ENCODE measurements around the gene HDLBP.
"Not testable (repeated sequence)": the region's sequence is repeated elsewhere in the genome, so short reads cannot be mapped to it uniquely, and the experiment has no call there.

The HDLBP gene

GRCh38 chr2:241279413-241279812 lies 36.1 kb downstream of the HDLBP start:
- Histone ChIP-seq H3K4me1 (ENCODE audit: control insufficient read depth in 1 of 2, insufficient read depth in 2 of 2, low read length in 2 of 2) (peaks cover 4 to 7% of the 10 kb centered on the region in 2 donors), H3K9ac (ENCODE audit: low read depth in 1 of 2, low read length in 2 of 2) (no peak overlapping the region), H3K4me3 (ENCODE audit: low read depth in 1 of 2, low read length in 2 of 2) (no peak overlapping the region), H3K27me3 (ENCODE audit: control insufficient read depth in 1 of 2, insufficient read depth in 2 of 2, low read length in 2 of 2) (no peaks in the 10 kb centered on the region), H3K27ac (ENCODE audit: low read depth, low read length) (no peak overlapping the region), H3K36me3 (ENCODE audit: control insufficient read depth in 1 of 2, insufficient read depth in 2 of 2, low read length in 2 of 2) (peaks cover 0 to 6% of the 10 kb centered on the region in 2 donors), H3K9me3 (ENCODE audit: control insufficient read depth in 1 of 2, low read length in 2 of 2) (no peaks in the 10 kb centered on the region)

GRCh38 chr2:241278306-241278705 lies 37.2 kb downstream of the HDLBP start:
- H3K4me1 ChIP-seq (ENCODE audit: control insufficient read depth in 1 of 2, insufficient read depth in 2 of 2, low read length in 2 of 2) = peaks cover 4 to 11% of the 10 kb centered on the region in 2 donors
- not testable (repeated sequence) for H3K9me3 ChIP-seq (ENCODE audit: control insufficient read depth in 1 of 2, low read length in 2 of 2); H3K36me3 ChIP-seq (ENCODE audit: control insufficient read depth in 1 of 2, insufficient read depth in 2 of 2, low read length in 2 of 2); H3K4me3 ChIP-seq (ENCODE audit: low read depth in 1 of 2, low read length in 2 of 2); H3K27ac ChIP-seq (ENCODE audit: low read depth, low read length); H3K9ac ChIP-seq (ENCODE audit: low read depth in 1 of 2, low read length in 2 of 2); H3K27me3 ChIP-seq (ENCODE audit: control insufficient read depth in 1 of 2, insufficient read depth in 2 of 2, low read length in 2 of 2)

- peaks cover 0 to 6% of the 10 kb centered on the region in 2 donors for H3K36me3 ChIP-seq (ENCODE audit: control insufficient read depth in 1 of 2, insufficient read depth in 2 of 2, low read length in 2 of 2)
- H3K9me3 ChIP-seq (ENCODE audit: control insufficient read depth in 1 of 2, low read length in 2 of 2) = no peaks in the 10 kb centered on the region
- H3K4me1 ChIP-seq (ENCODE audit: control insufficient read depth in 1 of 2, insufficient read depth in 2 of 2, low read length in 2 of 2) = peaks cover 12 to 22% of the 10 kb centered on the region in 2 donors
- H3K9ac ChIP-seq (ENCODE audit: low read depth in 1 of 2, low read length in 2 of 2) = no peak overlapping the region
- H3K4me3 ChIP-seq (ENCODE audit: low read depth in 1 of 2, low read length in 2 of 2) = no peak overlapping the region
- no peaks in the 10 kb centered on the region for H3K27me3 ChIP-seq (ENCODE audit: control insufficient read depth in 1 of 2, insufficient read depth in 2 of 2, low read length in 2 of 2)
- no peak overlapping the region for H3K27ac ChIP-seq (ENCODE audit: low read depth, low read length)
Observed at GRCh38 chr2:241275910-241276309, 39.6 kb downstream of the HDLBP start.

DNA sequence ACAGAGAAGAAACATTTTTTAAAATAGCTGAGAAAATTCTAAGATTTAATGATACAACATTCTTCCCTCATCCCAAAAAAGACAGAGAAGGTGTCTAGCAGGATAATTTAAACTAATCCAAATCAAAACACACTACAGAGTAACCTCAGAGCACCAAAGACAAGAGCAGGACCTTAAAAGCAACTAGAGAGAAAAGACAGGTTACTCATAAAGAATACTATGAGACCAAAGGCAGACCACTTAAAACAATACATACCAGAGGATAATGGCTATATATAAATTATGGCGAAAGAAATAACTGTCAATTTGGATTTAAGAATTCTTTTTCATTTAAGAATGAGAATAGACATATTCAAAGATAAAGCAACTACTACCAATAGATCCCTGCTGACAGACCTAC lies 40.0 kb downstream of the HDLBP start:
- Histone ChIP-seq H3K27ac (ENCODE audit: low read depth, low read length) (no peak overlapping the region), H3K36me3 (ENCODE audit: control insufficient read depth in 1 of 2, insufficient read depth in 2 of 2, low read length in 2 of 2) (peaks cover 0 to 6% of the 10 kb centered on the region in 2 donors), H3K27me3 (ENCODE audit: control insufficient read depth in 1 of 2, insufficient read depth in 2 of 2, low read length in 2 of 2) (no peaks in the 10 kb centered on the region), H3K4me1 (ENCODE audit: control insufficient read depth in 1 of 2, insufficient read depth in 2 of 2, low read length in 2 of 2) (peaks cover 16 to 26% of the 10 kb centered on the region in 2 donors), H3K9me3 (ENCODE audit: control insufficient read depth in 1 of 2, low read length in 2 of 2) (no peaks in the 10 kb centered on the region), H3K9ac (ENCODE audit: low read depth in 1 of 2, low read length in 2 of 2) (no peak overlapping the region), H3K4me3 (ENCODE audit: low read depth in 1 of 2, low read length in 2 of 2) (no peak overlapping the region)

DNA sequence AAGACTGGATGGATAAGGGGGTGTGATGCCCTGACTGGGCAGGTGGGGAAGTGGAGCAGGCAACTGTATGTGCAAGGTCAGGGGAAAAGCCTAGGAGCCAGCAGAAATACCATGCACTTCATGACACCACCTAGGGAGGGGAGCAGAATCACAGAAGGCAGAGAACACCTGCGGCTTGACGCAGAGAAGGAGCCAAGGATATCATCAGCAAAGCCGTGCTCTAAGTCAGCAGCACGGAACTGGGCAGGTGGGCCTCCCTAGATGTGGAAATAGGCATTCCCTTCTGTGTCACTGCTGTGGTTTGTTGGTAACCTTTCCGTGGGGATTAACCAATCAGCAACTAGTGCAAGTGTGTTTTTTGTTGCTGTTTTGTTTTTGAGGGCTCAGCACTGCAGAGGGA lies 41.3 kb downstream of the HDLBP start:
- H3K36me3 ChIP-seq (ENCODE audit: control insufficient read depth in 1 of 2, insufficient read depth in 2 of 2, low read length in 2 of 2) = peaks cover 0 to 4% of the 10 kb centered on the region in 2 donors
- H3K27me3 ChIP-seq (ENCODE audit: control insufficient read depth in 1 of 2, insufficient read depth in 2 of 2, low read length in 2 of 2) = no peaks in the 10 kb centered on the region
- peaks cover 25 to 28% of the 10 kb centered on the region in 2 donors for H3K4me1 ChIP-seq (ENCODE audit: control insufficient read depth in 1 of 2, insufficient read depth in 2 of 2, low read length in 2 of 2)
- H3K9me3 ChIP-seq (ENCODE audit: control insufficient read depth in 1 of 2, low read length in 2 of 2) = no peaks in the 10 kb centered on the region
- no peak overlapping the region for H3K4me3 ChIP-seq (ENCODE audit: low read depth in 1 of 2, low read length in 2 of 2)
- H3K27ac ChIP-seq (ENCODE audit: low read depth, low read length) = no peak overlapping the region
- H3K9ac ChIP-seq (ENCODE audit: low read depth in 1 of 2, low read length in 2 of 2) = no peak overlapping the region

GRCh38 chr2:241273210-241274020 lies 42.1 kb downstream of the HDLBP start:
- Histone ChIP-seq H3K27me3 (ENCODE audit: control insufficient read depth in 1 of 2, insufficient read depth in 2 of 2, low read length in 2 of 2) (no peaks in the 10 kb centered on the region), H3K9ac (ENCODE audit: low read depth in 1 of 2, low read length in 2 of 2) (peak overlapping the region; percentile 56 to 66), H3K9me3 (ENCODE audit: control insufficient read depth in 1 of 2, low read length in 2 of 2) (no peaks in the 10 kb centered on the region), H3K4me3 (ENCODE audit: low read depth in 1 of 2, low read length in 2 of 2) (peak overlapping the region; percentile 73 to 80), H3K27ac (ENCODE audit: low read depth, low read length) (no peak overlapping the region), H3K36me3 (ENCODE audit: control insufficient read depth in 1 of 2, insufficient read depth in 2 of 2, low read length in 2 of 2) (peaks cover 5 to 12% of the 10 kb centered on the region in 2 donors), H3K4me1 (ENCODE audit: control insufficient read depth in 1 of 2, insufficient read depth in 2 of 2, low read length in 2 of 2) (peaks cover 25 to 28% of the 10 kb centered on the region in 2 donors)

GRCh38 chr2:241272303-241273209 lies 42.9 kb downstream of the HDLBP start:
- peaks cover 5 to 20% of the 10 kb centered on the region in 2 donors for H3K36me3 ChIP-seq (ENCODE audit: control insufficient read depth in 1 of 2, insufficient read depth in 2 of 2, low read length in 2 of 2)
- H3K9ac ChIP-seq (ENCODE audit: low read depth in 1 of 2, low read length in 2 of 2) = peak overlapping the region; percentile 63 to 66
- H3K27ac ChIP-seq (ENCODE audit: low read depth, low read length) = peak overlapping the region; percentile 73
- H3K9me3 ChIP-seq (ENCODE audit: control insufficient read depth in 1 of 2, low read length in 2 of 2) = no peaks in the 10 kb centered on the region
- H3K4me1 ChIP-seq (ENCODE audit: control insufficient read depth in 1 of 2, insufficient read depth in 2 of 2, low read length in 2 of 2) = peaks cover 25 to 28% of the 10 kb centered on the region in 2 donors
- H3K27me3 ChIP-seq (ENCODE audit: control insufficient read depth in 1 of 2, insufficient read depth in 2 of 2, low read length in 2 of 2) = no peaks in the 10 kb centered on the region
- peak overlapping the region; percentile 83 to 87 for H3K4me3 ChIP-seq (ENCODE audit: low read depth in 1 of 2, low read length in 2 of 2)

DNA sequence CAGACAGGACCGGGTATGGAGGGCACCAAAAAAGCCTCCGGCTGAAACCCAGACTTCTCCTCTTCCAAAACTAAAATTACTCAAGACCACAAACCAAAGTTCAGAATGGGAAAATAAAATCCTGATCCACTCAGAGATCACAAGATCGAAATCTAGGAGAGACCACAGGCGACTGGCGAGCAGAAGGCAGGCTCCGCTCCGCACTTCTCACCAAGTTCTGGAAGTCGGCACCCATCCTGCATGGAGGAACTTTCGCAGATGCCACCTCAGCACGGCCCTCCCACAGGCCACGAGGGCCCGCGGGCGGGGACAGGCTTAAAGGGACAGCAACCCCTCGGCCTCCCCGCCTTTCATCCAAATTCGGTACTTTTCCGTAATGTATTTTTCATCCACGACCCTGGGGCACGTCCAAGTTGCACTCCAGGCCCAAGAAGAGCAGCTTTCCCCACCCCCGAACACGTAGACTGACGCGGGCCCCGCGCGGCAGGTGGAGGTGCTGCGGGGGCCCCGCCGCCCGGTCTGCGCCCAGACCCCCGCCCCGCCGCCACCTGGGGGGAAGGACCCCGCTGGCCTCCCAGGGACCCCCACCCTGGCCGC lies 43.7 kb downstream of the HDLBP start:
- H3K36me3 ChIP-seq (ENCODE audit: control insufficient read depth in 1 of 2, insufficient read depth in 2 of 2, low read length in 2 of 2) = peaks cover 5 to 26% of the 10 kb centered on the region in 2 donors
- no peaks in the 10 kb centered on the region for H3K9me3 ChIP-seq (ENCODE audit: control insufficient read depth in 1 of 2, low read length in 2 of 2)
- no peaks in the 10 kb centered on the region for H3K27me3 ChIP-seq (ENCODE audit: control insufficient read depth in 1 of 2, insufficient read depth in 2 of 2, low read length in 2 of 2)
- H3K4me1 ChIP-seq (ENCODE audit: control insufficient read depth in 1 of 2, insufficient read depth in 2 of 2, low read length in 2 of 2) = peaks cover 25 to 28% of the 10 kb centered on the region in 2 donors
- H3K9ac ChIP-seq (ENCODE audit: low read depth in 1 of 2, low read length in 2 of 2) = peak overlapping the region; percentile 61 to 63
- H3K27ac ChIP-seq (ENCODE audit: low read depth, low read length) = peak overlapping the region; percentile 73
- peak overlapping the region; percentile 83 to 87 for H3K4me3 ChIP-seq (ENCODE audit: low read depth in 1 of 2, low read length in 2 of 2)

DNA sequence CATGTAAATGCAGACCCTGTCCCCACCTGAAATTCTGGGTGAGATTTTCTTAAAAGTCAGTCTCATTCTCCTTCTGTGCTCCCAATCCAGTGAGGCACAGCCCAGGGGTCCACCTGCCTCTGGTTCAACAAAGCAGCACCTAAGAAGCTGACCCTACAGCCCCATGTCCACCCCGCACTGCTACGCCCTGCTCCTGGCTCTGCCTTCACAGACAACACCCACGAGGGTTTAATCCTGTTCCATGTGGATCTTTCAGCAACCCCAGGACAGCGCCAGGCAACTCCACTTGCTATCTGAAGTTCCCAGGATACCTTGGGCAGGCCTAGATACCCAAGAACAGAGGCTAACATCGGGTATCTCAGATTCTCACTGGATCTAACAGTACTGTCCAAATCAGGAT lies 44.9 kb downstream of the HDLBP start:
- Histone ChIP-seq H3K4me1 (ENCODE audit: control insufficient read depth in 1 of 2, insufficient read depth in 2 of 2, low read length in 2 of 2) (peaks cover 25 to 28% of the 10 kb centered on the region in 2 donors), H3K36me3 (ENCODE audit: control insufficient read depth in 1 of 2, insufficient read depth in 2 of 2, low read length in 2 of 2) (peaks cover 14 to 38% of the 10 kb centered on the region in 2 donors)

More for the DNA sequence above, 44.9 kb downstream of the HDLBP start:
- no peaks in the 10 kb centered on the region for H3K27me3 ChIP-seq (ENCODE audit: control insufficient read depth in 1 of 2, insufficient read depth in 2 of 2, low read length in 2 of 2)
- no peaks in the 10 kb centered on the region for H3K9me3 ChIP-seq (ENCODE audit: control insufficient read depth in 1 of 2, low read length in 2 of 2)
- H3K4me3 ChIP-seq (ENCODE audit: low read depth in 1 of 2, low read length in 2 of 2) = peak overlapping the region; percentile 83 to 87
- no peak overlapping the region for H3K27ac ChIP-seq (ENCODE audit: low read depth, low read length)
- H3K9ac ChIP-seq (ENCODE audit: low read depth in 1 of 2, low read length in 2 of 2) = peak overlapping the region in 1 of 2 donors; percentile 61

All from duodenal mucosa (tissue), 2 donors.